SU-DHL-6 (cell line): ENCODE results near the gene SPESP1.

Experiments used
- H2AFZ ChIP-seq: fragments of 200-600 bp; sonication (generic); 2 replicates; pipeline ENCODE4 v1.6.1; 2014; ENCODE audit warnings: low read depth, mild to moderate bottlenecking, moderate library complexity, mixed read lengths, antibody characterized with exemption, low read length; ENCODE audit not compliant: severe bottlenecking
- H3F3A ChIP-seq: fragments of 200-600 bp; shearing (Covaris generic); 2 replicates; pipeline ENCODE4 v1.6.0; 2016; ENCODE audit warnings: antibody characterized with exemption, mild to moderate bottlenecking; ENCODE audit not compliant: insufficient read depth
- H3K27ac ChIP-seq: fragments of 200-600 bp; sonication (generic); 2 replicates; pipeline ENCODE4 v1.5.1; 2016; ENCODE audit warnings: low read depth, mild to moderate bottlenecking, low read length, moderate library complexity, mixed read lengths
- H3K27me3 ChIP-seq: fragments of 200-600 bp; sonication (generic), shearing (Covaris generic); 2 replicates; pipeline ENCODE4 v1.6.0; 2014; ENCODE audit warnings: mild to moderate bottlenecking, low read length
- H3K36me3 ChIP-seq: fragments of 200-600 bp; sonication (generic); 2 replicates; pipeline ENCODE4 v1.6.1; 2014; ENCODE audit warnings: mild to moderate bottlenecking, low read length, mixed read lengths
- H3K4me2 ChIP-seq: fragments of 300-600, 200-600 bp; shearing (Covaris generic), sonication (generic); 2 replicates; pipeline ENCODE4 v1.6.0; 2014; ENCODE audit warnings: low read length, low read depth, mild to moderate bottlenecking; ENCODE audit not compliant: poor library complexity, severe bottlenecking
- H3K4me3 ChIP-seq: fragments of 200-600 bp; sonication (generic); 2 replicates; pipeline ENCODE4 v1.5.1; 2014; ENCODE audit warnings: antibody characterized with exemption, low read length, mild to moderate bottlenecking, mixed read lengths; ENCODE audit not compliant: insufficient read depth, poor library complexity, severe bottlenecking
- H3K79me2 ChIP-seq: fragments of 200-600 bp; sonication (generic); 2 replicates; pipeline ENCODE4 v1.6.1; 2014; ENCODE audit warnings: mild to moderate bottlenecking, low read length, moderate library complexity; ENCODE audit not compliant: insufficient read depth
- H3K9ac ChIP-seq: fragments of 200-600 bp; sonication (generic); 2 replicates; pipeline ENCODE4 v1.7.0; 2014; ENCODE audit warnings: mild to moderate bottlenecking, low read length
- H3K9me2 ChIP-seq: fragments of 200-600 bp; sonication (generic); replicated peaks from 2 replicates; pipeline ENCODE4 v1.6.1; 2014; ENCODE audit warnings: low read length; ENCODE audit not compliant: insufficient read depth
- H3K9me3 ChIP-seq: fragments of 200-600 bp; sonication (generic); 2 replicates; pipeline ENCODE4 v1.6.1; 2014; ENCODE audit warnings: low read length, mixed read lengths; ENCODE audit not compliant: insufficient read depth
- H4K20me1 ChIP-seq: fragments of 200-600 bp; sonication (generic); 2 replicates; pipeline ENCODE4 v1.6.1; 2014; ENCODE audit warnings: low read depth, mild to moderate bottlenecking, antibody characterized with exemption, low read length, moderate library complexity, mixed read lengths
- CTCF ChIP-seq: fragments of 200-600 bp; sonication (generic); IDR thresholded peaks from one replicate; pipeline ENCODE4 v1.5.1; 2017; ENCODE audit warnings: antibody characterized with exemption, mild to moderate bottlenecking, low read length, moderate library complexity; ENCODE audit not compliant: insufficient read depth, poor library complexity, severe bottlenecking
- EZH2phosphoT487 ChIP-seq: fragments of 200-600 bp; sonication (generic), shearing (Covaris generic); conservative IDR thresholded peaks from 2 replicates; pipeline ENCODE4 v1.6.1; 2018; ENCODE audit warnings: mild to moderate bottlenecking, antibody characterized with exemption, low read length, moderate library complexity, mixed read lengths

SPESP1 gene

GRCh38 chr15:68987676-68988075 is 57.4 kb downstream of the SPESP1 start:
- Histone ChIP-seq H3K27me3 (no peaks in the 10 kb centered on the region), H3K4me2 (no peak overlapping the region), H3K9ac (no peak overlapping the region), H3F3A (no peaks in the 10 kb centered on the region), H3K27ac (no peak overlapping the region), H3K9me2 (no peaks in the 10 kb centered on the region), H3K4me3 (no peak overlapping the region), H3K79me2 (no peaks in the 10 kb centered on the region), H4K20me1 (no peaks in the 10 kb centered on the region), H3K36me3 (no peaks in the 10 kb centered on the region), H2AFZ (no peak overlapping the region), H3K9me3 (no peaks in the 10 kb centered on the region)
- TF ChIP-seq CTCF: no peak

GRCh38 chr15:68989541-68990230 is 59.4 kb downstream of the SPESP1 start:
- no peak for TF ChIP-seq CTCF
- TF ChIP-seq EZH2phosphoT487: no peak
- Histone ChIP-seq H3K27me3 (no peaks in the 10 kb centered on the region), H2AFZ (no peak overlapping the region), H3K4me2 (no peak overlapping the region), H4K20me1 (no peaks in the 10 kb centered on the region), H3K9me2 (no peaks in the 10 kb centered on the region), H3K4me3 (no peak overlapping the region), H3K9ac (no peak overlapping the region), H3K79me2 (no peaks in the 10 kb centered on the region), H3K27ac (no peak overlapping the region), H3K36me3 (no peaks in the 10 kb centered on the region), H3K9me3 (no peaks in the 10 kb centered on the region), H3F3A (no peaks in the 10 kb centered on the region)

- H3K36me3 ChIP-seq: no peaks in the 10 kb centered on the region
- H3K9me3 ChIP-seq: no peaks in the 10 kb centered on the region
- H3K9ac ChIP-seq: no peak overlapping the region
- TF ChIP-seq CTCF (no peak), EZH2phosphoT487 (no peak)
- no peak overlapping the region for H3K4me3 ChIP-seq
- no peaks in the 10 kb centered on the region for H3F3A ChIP-seq
- no peak overlapping the region for H3K4me2 ChIP-seq
- no peaks in the 10 kb centered on the region for H3K9me2 ChIP-seq
- H4K20me1 ChIP-seq: no peaks in the 10 kb centered on the region
- H3K27ac ChIP-seq: no peak overlapping the region
- H3K79me2 ChIP-seq: no peaks in the 10 kb centered on the region
- H2AFZ ChIP-seq: no peak overlapping the region
- H3K27me3 ChIP-seq: no peaks in the 10 kb centered on the region
Measured at GRCh38 chr15:68990231-68990991, 60.1 kb downstream of the SPESP1 start.
